A549 (cell line): Measurements from ENCODE around the gene KIT.

Experiments
- CHD2 ChIP-seq: fragments of 150-350 bp; IDR thresholded peaks from 2 replicates; pipeline ENCODE4 v1.6.1; 2014; ENCODE audit warnings: low read length; ENCODE audit not compliant: partially characterized antibody
- CTCF ChIP-seq: fragments of >200 bp; sonication (Bioruptor Twin); formaldehyde crosslinking; IDR thresholded peaks from 3 replicates; pipeline ENCODE4 v1.5.1; 2016
- E2F6 ChIP-seq: IDR thresholded peaks from 2 replicates; pipeline ENCODE4 v1.6.1; 2012; ENCODE audit warnings: low read depth, borderline replicate concordance
- EP300 ChIP-seq, 2 experiments: fragments of >200 bp; sonication (Bioruptor Twin); formaldehyde crosslinking; IDR thresholded peaks; 2 replicates in 1 of 2; 3 replicates in 1 of 2; pipeline ENCODE4 v1.6.1; 2016 to 2017
- JUN ChIP-seq, 2 experiments: fragments of >200 bp; sonication (Bioruptor Twin); formaldehyde crosslinking; IDR thresholded peaks; 2 replicates in 1 of 2; 3 replicates in 1 of 2; pipeline ENCODE4 v1.6.1; 2016 to 2017
- JUNB ChIP-seq: fragments of >200 bp; sonication (Bioruptor Twin); formaldehyde crosslinking; IDR thresholded peaks from 2 replicates; pipeline ENCODE4 v1.6.1; 2016
- MAX ChIP-seq: IDR thresholded peaks from 2 replicates; pipeline ENCODE4 v1.6.1; 2012
- MYC ChIP-seq: IDR thresholded peaks from 2 replicates; pipeline ENCODE4 v1.6.1; 2012; ENCODE audit warnings: mild to moderate bottlenecking, inconsistent platforms, low read length, improper control_type of control experiment, borderline replicate concordance
- PHF8 ChIP-seq: fragments of 200-600 bp; sonication (generic); IDR thresholded peaks from 2 replicates; pipeline ENCODE4 v1.6.1; 2016; ENCODE audit warnings: low read depth, mild to moderate bottlenecking, antibody characterized with exemption, moderate library complexity, borderline replicate concordance
- POLR2A ChIP-seq: IDR thresholded peaks from 2 replicates; pipeline ENCODE4 v1.6.1; 2012; ENCODE audit warnings: mild to moderate bottlenecking, low read length
- RCOR1 ChIP-seq: fragments of 150-350 bp; IDR thresholded peaks from 2 replicates; pipeline ENCODE4 v1.6.1; 2014; ENCODE audit warnings: antibody characterized with exemption, low read length, low read depth
- RFX5 ChIP-seq: fragments of 450-650 bp; IDR thresholded peaks from 2 replicates; pipeline ENCODE4 v1.7.1; 2014; ENCODE audit warnings: antibody characterized with exemption, mild to moderate bottlenecking, moderate library complexity
- ZC3H11A ChIP-seq: fragments of 450-650 bp; IDR thresholded peaks from 2 replicates; pipeline ENCODE4 v1.6.1; 2014; ENCODE audit warnings: antibody characterized with exemption, mild to moderate bottlenecking

GRCh38 chr4:54614149-54614548, 43.6 kb upstream of the KIT start:
- no peak for TF ChIP-seq CTCF
- no peak for TF ChIP-seq POLR2A
- TF ChIP-seq PHF8 = no peak
- no peak for TF ChIP-seq MYC
- no peak for TF ChIP-seq JUNB
- TF ChIP-seq RFX5 = no peak
- no peak for TF ChIP-seq MAX
- no peak for TF ChIP-seq EP300 (IDR thresholded peaks at IDR 0.05)
- no peak for TF ChIP-seq E2F6
- no peak for TF ChIP-seq ZC3H11A
- no peak for TF ChIP-seq RCOR1
- TF ChIP-seq JUN (IDR thresholded peaks at IDR 0.05) = no peak
- no peak for TF ChIP-seq CHD2
